Retinal pigment epithelial cell (primary cell): ENCODE measurements around the gene NECTIN3.
A peak's percentile ranks its signal among the peaks of the same experiment; 100 is the strongest.

Experiments
- DNase-seq: peaks from one replicate; pipeline ENCODE4 v3.0.0-alpha.2; 2010; ENCODE audit warnings: low read depth
- H3K4me3 ChIP-seq: 2 replicates; pipeline ENCODE4 v1.5.1; 2011; ENCODE audit warnings: mild to moderate bottlenecking, low read length, control low read depth, moderate library complexity
- TF ChIP-seq, protein P1 (sequence below): conservative IDR thresholded peaks from 2 replicates; pipeline ENCODE4 v1.5.1; 2011; ENCODE audit warnings: low read depth, low read length, control low read depth, inconsistent platforms

Gene NECTIN3

DNA sequence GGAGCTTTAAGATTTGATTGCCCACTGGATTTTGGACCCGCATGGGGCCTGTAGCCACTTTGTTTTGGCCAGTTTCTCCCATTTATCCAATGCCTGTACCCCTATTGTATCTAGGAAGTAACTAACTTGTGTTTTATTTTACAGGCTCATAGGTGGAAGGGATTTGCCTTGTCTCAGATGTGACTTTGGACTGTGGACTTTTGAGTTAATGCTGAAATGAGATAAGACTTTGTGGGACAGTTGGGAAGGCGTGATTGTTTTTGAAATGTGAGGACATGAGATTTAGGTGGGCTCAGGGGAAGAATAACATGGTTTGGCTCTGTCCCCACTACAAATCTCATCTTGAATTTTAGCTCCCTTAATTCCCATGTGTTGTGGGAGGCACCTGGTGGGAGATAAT is 30.7 kb upstream of the NECTIN3 start:
- TF ChIP-seq, protein P1, sequence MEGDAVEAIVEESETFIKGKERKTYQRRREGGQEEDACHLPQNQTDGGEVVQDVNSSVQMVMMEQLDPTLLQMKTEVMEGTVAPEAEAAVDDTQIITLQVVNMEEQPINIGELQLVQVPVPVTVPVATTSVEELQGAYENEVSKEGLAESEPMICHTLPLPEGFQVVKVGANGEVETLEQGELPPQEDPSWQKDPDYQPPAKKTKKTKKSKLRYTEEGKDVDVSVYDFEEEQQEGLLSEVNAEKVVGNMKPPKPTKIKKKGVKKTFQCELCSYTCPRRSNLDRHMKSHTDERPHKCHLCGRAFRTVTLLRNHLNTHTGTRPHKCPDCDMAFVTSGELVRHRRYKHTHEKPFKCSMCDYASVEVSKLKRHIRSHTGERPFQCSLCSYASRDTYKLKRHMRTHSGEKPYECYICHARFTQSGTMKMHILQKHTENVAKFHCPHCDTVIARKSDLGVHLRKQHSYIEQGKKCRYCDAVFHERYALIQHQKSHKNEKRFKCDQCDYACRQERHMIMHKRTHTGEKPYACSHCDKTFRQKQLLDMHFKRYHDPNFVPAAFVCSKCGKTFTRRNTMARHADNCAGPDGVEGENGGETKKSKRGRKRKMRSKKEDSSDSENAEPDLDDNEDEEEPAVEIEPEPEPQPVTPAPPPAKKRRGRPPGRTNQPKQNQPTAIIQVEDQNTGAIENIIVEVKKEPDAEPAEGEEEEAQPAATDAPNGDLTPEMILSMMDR, result no peak
- no peak for DNase-seq
- H3K4me3 ChIP-seq, result no peak overlapping the region

DNA sequence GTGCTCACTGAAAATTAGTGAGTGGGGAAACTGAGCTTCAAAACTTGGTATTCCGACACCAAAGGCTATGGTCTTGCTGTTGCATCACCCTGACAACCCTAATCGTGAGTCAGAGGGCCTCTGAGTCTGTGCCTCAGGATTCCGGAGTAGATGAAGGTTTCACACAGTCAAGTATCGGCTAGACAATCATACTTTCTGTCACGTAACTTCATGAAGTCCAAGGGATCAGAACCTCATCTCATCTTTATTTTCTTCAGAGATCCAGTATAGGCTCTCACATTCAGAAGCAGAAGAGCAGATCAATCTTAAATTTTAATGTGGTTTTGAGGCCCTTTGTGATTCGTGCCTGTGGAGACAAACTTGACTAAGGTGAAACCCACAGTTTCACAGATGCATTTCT is 26.1 kb upstream of the NECTIN3 start:
- DNase-seq, result no peak
- TF ChIP-seq, protein P1, result no peak
- no peak overlapping the region for H3K4me3 ChIP-seq

DNA sequence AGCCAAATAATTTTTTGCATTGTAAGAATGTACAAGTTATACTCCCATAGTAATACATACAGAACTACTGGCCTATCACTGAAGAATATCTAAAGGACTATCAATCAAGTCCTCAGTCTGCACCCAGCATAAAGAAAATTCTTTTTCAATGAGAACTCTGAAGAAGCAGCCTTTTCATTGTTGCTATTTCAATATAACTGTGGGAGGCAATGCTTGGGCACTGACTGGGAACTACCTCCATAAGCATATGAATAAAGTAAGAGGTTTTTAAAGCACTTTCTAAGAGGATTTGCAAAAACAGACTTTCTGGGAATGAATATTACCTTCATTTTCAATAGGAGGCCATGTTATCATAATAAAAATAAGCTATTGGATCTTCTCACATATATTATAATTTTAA is 24.6 kb upstream of the NECTIN3 start:
- no peak overlapping the region for H3K4me3 ChIP-seq
- DNase-seq, result no peak
- TF ChIP-seq, protein P1, result no peak

DNA sequence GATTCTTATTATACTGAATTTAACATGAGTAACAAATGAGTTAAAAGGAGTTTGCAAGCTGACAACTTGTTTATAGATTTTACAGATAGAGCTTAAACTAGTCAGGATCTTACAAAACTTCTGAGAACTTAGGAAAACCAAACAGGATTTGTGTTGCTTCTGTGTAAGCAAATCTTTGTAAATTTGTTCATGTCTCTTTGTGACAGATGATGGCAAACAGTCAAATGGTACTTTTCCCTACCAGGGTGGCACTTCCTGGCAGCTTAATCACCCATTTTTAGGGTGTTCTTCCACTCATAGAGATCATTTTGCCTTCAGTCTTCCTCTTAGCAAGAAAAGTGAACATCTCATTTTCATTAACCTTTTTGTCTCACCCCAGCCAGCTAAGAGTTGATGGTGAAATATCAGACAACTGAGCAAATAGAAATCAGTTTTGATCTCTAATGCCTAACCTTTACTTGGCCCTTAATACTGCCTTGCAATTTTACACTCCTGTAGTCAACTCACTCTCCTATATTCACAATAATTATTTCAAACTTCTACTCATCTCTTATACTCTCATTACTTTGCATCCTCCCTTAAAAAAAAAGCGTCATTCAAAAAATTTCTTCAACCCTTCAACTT is 23.7 kb upstream of the NECTIN3 start:
- H3K4me3 ChIP-seq, result no peak overlapping the region
- no peak for DNase-seq
- TF ChIP-seq, protein P1, result no peak

DNA sequence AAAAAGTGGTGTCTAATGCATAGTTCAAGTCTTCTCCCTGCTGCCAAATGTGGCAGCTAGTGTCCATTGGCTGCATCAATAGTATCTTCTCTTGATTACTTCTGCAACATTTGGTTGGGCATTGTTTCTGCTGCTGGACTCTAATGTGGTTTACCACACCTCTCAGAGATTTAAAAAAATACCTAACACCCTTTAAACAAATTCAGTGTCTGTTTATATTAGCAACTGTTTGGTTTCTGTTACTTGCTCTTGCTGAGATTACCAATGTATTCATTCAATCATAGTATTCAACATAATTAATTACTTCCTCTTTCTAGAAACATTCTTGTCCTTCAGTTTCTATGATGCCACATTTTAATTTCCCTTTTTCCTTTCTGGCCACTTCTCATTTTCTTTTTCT is 20.3 kb upstream of the NECTIN3 start:
- TF ChIP-seq, protein P1, result no peak
- no peak overlapping the region for H3K4me3 ChIP-seq
- no peak for DNase-seq

DNA sequence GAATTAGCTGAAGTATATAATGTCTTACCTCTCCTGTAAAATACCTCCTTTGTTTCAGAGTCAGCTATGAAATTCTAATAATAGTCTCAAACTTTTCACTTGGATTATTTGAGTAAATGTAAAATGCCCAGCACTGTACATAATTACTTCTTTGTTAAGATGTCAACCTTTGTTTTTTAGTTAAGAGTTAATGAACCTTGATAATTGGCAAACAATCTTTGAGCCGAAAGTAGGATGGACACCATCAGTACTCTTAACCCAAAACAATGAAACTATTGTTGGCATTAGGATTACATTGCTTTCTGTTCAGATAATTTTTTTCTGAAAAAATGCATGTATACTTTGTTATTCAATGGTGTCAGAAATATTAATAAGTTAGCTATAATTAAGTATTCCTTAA is 3.0 kb upstream of the NECTIN3 start:
- H3K4me3 ChIP-seq, result no peak overlapping the region
- TF ChIP-seq, protein P1, result no peak
- peak; percentile 55 for DNase-seq

DNA sequence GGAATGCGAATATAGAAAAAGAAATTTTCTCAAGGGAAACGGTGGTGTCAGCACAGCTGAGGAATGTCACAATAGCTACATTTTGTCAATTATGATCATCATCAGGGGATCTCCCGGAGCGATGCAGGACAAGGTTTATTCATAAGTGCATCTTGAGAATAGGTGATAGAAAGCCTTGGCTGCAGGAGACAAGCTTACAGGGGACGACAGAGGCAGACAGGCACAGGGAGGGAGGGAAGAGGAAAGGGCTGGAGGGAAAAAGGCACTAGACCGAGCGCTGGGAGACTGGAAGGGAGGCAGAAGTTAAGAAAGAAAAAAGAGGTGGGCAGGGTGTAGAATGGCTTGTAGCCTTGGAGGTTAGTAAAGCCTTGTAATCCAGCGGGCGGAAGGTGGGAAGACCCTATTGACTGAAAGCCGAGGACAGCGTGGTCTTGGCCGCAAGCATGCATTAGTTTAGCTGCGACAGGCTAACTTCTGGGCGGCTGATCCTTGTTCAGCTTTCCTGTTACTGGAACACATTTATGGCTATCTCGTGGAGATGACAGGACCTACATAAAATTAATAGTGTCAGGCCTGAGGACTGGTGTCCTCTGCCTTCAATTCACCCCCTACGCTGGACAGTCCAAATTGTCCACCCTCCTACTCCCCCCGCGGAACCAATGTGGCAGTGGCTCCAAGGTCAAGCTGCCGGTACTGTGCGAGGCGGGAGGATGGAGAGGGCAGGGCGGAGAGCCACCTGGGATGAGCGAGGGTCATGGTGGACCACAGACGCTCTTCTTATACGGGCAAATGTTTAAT is 1.4 kb upstream of the NECTIN3 start:
- H3K4me3 ChIP-seq, result peak overlapping the region; percentile 96
- DNase-seq, result no peak
- TF ChIP-seq, protein P1, result no peak
